GM18870 (cell line): Measurements from ENCODE around the gene TUBE1.

ENCODE experiments used
- ATAC-seq: cut with Tn5 transposase; IDR thresholded peaks from one replicate; pipeline ENCODE4 v1.9.1; 2021; ENCODE audit warnings: moderate library complexity; ENCODE audit not compliant: unreplicated experiment

Gene TUBE1

GRCh38 chr6:112036088-112036637, 51.1 kb downstream of the TUBE1 start:
- no peak for ATAC-seq

- ATAC-seq, result no peak
These were observed 52.7 kb downstream of the TUBE1 start for GRCh38 chr6:112034616-112034995.

- no peak for ATAC-seq
These were observed 53.3 kb downstream of the TUBE1 start for GRCh38 chr6:112033791-112034615.

GRCh38 chr6:112032728-112033127, 54.6 kb downstream of the TUBE1 start:
- no peak for ATAC-seq

GRCh38 chr6:112031960-112032359, 55.3 kb downstream of the TUBE1 start:
- no peak for ATAC-seq

- ATAC-seq, result no peak
These were observed 56.2 kb downstream of the TUBE1 start for GRCh38 chr6:112030961-112031660.

GRCh38 chr6:112030206-112030960, 56.9 kb downstream of the TUBE1 start:
- no peak for ATAC-seq

- ATAC-seq, result no peak
These were observed 58.0 kb downstream of the TUBE1 start for GRCh38 chr6:112029045-112029822.

GRCh38 chr6:112027942-112028674, 59.2 kb downstream of the TUBE1 start:
- ATAC-seq, result no peak

- ATAC-seq, result no peak
These were observed 60.3 kb downstream of the TUBE1 start for GRCh38 chr6:112026933-112027332.

- ATAC-seq, result no peak
These were observed 62.8 kb downstream of the TUBE1 start for GRCh38 chr6:112024464-112024863.

- no peak for ATAC-seq
These were observed 64.5 kb downstream of the TUBE1 start for GRCh38 chr6:112022749-112023148.

GRCh38 chr6:112021691-112022310, 65.5 kb downstream of the TUBE1 start:
- ATAC-seq, result no peak
